H4 (cell line): Measurements from ENCODE around the gene UMODL1. TPM values are rescaled to one million over a fixed set of nuclear protein-coding genes. Genes with fewer than 3 reads are reported as not detected.

ENCODE experiments used
- DNase-seq: peaks from one replicate; pipeline ENCODE4 v3.0.0-alpha.2; 2015; ENCODE audit warnings: low spot score
- total RNA-seq: library from RNA; depleted of rRNA; stranded (reverse); fragments of >200 nt; shearing (Covaris generic); gene quantifications from 2 replicates; pipeline ENCODE4 v1.2.3, GENCODE V29; 2014

The UMODL1 gene
- total RNA-seq, 1 experiment from 2014 or later, result not detected

GRCh38 chr21:42149656-42150473 lies 78.7 kb downstream of the UMODL1 start:
- no peak for DNase-seq

GRCh38 chr21:42150474-42151085 lies 79.5 kb downstream of the UMODL1 start:
- no peak for DNase-seq

DNA sequence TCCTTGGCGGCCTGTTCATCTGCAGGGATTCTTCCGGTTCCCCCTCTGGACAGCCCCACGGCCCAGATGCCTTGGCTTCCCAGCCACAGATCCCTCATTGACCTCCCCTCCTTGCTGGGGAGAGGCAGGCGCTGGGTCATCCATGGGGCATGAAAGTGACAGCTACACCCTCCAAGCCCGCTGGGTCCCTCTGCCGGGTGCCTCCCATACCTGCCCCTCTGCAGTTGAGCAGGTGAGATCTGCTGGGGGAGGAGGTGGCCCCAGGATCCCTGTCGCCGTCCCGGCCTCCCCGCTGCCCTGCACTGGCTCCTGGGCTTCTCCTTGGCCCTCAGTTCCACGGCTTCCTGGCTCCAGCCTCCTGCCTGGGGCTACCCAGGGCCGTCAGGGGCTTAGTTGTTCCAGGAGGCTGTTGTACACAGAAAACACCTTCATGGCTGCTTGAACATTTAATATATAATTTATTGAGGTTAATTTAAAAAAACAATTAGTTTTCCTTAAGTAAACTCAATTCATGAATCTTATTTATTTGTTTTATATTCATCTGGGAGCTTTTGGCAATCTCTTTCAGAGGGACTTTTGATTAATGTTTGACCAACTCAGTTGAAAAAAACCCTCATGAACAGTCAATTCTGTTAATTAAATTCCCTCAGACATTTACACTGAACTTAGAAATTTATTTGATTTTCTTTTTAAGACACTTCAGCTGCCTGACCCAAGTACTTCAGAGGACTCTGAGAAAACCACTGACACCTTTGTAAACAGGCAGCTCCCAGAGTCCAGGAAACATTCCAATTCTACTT lies 80.2 kb downstream of the UMODL1 start:
- no peak for DNase-seq

DNA sequence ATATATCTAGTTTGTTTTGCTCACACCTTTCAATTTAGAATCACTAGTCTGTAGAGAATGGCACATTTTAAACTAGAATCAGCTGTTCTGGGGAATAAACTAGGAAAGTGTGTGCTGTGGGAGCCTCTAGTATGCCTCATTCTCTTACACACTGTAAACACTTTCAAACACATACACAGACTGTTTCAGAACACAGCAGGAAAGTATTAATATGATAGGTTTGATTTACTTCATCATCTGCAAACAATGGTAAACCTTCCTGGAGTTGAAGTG lies 80.8 kb downstream of the UMODL1 start:
- DNase-seq, result no peak

DNA sequence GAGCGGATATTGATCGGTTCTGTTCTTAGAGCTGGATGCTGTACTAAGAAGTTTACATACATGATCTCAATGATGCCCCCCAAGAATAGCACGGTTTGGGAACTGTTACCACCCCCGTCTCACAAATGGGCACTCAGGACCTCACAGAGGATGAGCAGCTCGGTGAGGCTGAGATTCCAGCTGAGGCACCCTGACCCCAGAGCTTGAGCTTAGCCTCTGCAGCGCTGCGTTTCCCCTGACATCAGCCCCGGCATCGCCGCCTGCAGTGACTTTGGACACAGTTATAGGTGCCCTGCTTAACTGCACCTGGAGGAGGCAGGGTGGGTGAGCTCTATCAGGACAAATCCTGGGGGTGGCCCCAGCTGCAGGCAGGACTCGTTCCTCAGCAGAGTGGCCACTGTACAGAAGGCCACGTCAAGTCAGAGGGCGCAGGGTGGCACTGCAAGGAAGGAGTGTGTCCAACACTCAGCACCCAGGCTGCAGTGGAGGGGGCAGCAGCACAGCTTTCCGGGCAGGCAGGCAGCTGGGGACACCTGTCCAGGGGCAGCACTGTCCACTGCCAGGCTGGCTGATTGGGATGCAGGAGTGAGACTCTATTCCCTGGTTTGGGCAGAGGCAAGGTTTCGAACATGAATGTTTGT lies 82.0 kb downstream of the UMODL1 start:
- DNase-seq, result no peak

DNA sequence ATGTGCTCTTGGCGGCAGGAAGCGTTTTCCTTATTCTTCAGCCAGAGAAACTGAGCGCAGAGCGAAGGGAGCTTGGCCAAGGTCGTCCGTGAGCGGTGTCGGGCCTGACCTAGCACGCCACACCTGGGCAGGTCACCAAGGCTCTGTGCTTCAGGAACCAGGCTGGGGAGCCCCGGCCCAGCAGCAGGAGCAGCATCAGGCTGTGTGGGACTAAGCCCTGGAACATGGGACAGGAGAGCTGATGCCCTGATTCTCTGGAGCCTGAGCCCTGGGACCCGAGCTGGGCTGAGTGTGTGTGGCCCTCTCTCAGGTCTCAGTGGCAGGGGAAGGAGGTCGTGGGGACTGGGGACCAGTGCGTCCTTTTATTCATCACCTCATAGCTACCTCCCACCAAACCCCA lies 82.6 kb downstream of the UMODL1 start:
- no peak for DNase-seq

- no peak for DNase-seq
Observed at GRCh38 chr21:42154237-42155044, 83.3 kb downstream of the UMODL1 start.

GRCh38 chr21:42155045-42155855 lies 84.1 kb downstream of the UMODL1 start:
- DNase-seq, result no peak

DNA sequence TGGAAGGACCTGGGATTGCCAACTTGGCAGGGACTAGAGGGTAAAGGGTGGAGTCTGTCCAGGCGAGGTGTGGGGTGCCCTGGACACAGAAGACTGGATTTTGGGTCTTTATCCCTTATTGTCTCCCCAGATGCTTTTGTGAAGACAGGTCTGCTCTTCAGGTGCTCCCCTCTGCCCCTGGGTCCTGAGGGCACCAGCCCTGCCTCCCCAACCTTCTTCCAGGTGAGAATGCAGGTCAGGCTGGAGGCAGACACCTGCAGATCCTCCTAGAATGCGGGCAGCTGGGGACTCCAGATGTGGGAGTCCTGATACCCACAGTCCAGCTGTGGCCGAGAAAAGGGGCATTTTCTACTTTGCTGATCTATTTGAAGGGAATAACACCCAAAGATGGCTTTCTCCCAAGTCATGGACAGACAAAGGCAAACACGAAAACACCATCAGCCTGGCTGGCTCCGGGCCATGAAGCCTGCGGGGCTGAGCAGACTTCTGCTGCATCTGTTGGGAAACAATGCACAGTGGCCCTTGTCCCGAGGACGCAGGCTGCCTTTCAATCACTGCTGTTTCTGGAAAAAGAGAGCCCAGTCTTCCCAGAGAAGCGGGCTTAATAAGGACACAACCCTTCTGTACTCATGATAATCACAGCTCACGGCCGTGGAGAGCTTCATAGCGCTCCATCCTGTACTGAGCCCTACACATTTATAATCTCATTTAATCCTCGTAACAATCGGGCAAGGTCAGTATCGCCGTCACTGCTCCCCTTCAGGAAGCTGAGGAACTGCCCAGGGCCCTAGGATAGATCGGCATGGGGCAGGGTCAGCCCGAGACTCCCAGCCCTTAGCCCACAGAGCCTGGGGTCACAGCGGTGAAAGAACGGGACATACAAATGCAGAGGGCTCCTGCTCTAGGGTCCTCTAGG lies 85.8 kb downstream of the UMODL1 start:
- no peak for DNase-seq

DNA sequence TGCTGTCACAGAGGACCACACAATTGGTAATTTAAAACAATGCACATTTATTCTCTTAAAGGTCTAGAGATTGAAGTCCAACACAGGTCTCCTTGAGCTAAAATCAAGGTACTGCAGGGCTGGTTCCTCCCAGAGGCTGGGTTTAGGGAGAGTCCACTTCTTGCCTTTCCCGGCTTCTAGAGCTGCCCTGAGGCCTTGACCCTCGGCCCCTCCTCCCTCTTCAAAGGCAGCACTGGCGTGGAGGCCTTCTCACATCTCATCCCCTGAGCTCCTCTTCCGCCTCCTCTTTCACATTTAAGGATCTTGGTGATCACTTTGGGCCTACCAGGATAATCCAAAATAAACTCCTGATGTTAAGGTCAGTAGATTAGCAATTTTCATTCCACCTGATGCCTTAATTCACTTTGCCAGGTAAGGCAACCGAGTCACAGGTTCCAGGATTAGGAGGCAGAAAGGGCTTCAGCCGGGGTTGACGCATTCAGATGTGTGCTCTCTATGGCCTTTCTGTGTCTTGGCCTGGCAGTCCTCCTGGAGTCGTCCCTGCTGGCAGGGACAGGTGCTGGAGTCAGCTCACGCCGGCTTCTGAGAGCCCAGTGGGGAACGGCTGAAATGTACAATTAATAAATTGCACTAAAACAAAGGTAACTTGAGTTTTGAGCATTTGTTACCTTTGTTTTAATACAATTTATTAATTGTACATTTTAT lies 86.6 kb downstream of the UMODL1 start:
- DNase-seq, result no peak

- no peak for DNase-seq
Observed at GRCh38 chr21:42158846-42159245, 87.7 kb downstream of the UMODL1 start.

- no peak for DNase-seq
Observed at GRCh38 chr21:42159560-42160110, 88.5 kb downstream of the UMODL1 start.

DNA sequence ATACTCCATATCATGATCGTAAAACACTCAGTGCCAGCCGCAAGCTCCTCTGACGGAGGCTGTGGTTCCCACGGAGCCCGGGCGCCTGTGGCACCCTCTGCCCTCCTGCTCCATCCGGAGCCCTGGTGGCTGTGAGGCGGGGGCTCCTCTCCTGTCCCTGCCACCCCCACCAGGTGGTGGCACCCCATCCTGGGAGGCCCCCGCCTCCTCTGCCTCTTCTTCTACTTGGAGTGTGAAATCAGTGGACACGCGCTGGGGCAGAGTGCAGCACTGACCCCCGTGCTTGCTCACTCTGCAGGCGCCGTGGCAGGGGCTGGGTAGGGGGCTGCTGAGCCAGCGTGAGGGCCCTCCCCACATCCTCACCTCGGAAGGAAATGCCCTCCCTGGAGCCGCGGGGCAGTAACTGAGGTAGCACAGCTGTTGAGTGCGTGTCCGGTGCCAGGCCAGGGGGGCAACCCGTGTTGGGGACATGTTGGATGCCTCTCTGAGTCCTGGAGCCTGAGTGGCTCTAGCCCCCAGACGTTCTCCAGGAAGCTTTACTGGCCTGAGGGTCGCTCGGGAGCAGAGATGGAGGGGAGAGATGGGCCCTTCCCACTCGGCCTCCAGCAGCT lies 89.1 kb downstream of the UMODL1 start:
- no peak for DNase-seq

DNA sequence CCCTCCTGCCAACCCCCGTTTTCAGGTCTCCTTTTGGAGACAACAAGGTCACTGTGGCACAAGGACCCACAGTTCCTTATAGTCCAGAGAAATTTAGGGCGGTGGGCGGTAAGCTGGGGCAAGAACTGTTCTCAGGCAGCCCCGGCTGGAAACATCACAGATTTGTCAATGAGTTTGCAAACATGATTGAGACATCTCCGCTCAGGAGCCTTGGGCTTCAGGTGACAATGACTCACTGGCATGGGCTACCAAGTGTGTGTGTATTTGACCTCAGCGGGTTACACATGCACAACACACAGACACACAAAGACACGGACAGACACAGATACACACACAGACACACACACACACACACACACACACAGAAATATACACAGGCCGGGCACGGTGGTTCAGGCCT lies 89.6 kb downstream of the UMODL1 start:
- no peak for DNase-seq

GRCh38 chr21:42161401-42161955 lies 90.4 kb downstream of the UMODL1 start:
- no peak for DNase-seq

GRCh38 chr21:42161956-42162681 lies 91.0 kb downstream of the UMODL1 start:
- no peak for DNase-seq

DNA sequence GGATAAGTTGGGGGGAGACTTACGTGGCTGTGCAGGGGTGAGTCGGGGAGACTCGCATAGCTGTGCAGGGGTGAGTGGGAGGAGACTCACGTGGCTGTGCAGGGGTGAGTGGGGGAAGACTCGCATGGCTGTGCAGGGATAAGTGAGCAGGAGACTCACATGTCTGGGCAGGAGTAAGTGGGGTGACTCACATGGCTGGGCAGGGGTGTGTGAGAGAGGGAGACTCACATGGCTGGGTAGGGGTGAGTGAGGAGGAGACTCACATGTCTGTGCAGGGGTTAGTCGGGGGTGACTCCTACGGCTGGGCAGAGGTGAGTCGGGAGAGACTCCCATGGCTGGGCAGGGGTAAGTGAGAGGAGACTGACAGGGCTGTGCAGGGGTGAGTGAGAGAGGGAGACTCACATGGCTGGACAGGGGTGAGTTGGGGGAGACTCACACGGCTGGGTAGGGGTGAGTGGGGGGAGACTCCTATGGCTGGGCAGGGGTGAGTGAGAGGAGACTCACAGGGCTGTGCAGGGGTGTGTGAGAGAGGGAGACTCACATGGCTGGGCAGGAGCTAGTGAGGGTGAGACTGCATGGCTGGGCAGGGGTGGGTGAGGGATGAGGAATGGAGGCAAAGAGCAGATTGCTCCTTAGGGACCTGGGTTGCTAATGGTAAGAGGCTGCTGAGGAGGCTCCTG lies 91.9 kb downstream of the UMODL1 start:
- no peak for DNase-seq
